ENCODE results near the gene CNTNAP5.
"Not testable (repeated sequence)": the region's sequence is repeated elsewhere in the genome, so short reads cannot be mapped to it uniquely, and the experiment has no call there.

Gene CNTNAP5

DNA sequence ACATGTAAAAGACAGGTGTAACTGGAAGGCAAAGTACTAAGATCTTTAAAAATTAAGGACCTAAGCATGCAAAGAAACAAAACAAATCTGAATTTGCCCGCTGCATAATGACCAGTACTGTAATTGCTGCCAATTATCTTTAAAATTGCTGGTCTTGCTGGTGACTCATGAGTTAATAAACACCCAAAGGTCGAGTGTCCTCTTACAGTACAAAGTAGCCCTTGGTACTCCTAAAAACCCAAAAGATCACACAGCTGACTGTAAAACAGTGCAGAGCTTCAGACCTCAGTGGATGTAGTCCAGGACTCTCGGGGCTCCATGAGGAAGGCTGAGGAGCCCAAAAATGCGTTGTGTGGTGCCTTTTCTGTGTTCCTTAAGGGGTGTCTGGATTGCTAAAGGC is 308.7 kb downstream of the CNTNAP5 start:
- DNase-seq, result no peak

DNA sequence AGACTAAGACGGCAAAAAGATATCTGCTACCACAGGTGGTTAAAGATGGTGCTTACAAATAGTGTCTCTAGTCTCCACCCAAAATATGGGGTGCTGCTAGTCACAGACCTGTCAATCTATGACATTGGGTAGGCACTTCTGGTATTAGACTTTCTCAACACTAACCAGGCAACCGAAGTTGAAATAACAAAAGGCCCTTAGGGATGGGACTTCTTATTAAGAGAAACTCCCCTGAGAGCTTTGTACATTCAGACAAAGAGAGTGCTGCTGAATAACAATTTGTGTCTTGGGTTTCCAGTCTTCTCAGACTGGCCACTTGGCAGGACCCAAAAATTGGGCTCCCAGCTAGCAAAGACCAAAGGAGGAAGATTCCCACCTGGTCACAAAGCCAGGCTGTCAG is 310.0 kb downstream of the CNTNAP5 start:
- DNase-seq, result no peak

DNA sequence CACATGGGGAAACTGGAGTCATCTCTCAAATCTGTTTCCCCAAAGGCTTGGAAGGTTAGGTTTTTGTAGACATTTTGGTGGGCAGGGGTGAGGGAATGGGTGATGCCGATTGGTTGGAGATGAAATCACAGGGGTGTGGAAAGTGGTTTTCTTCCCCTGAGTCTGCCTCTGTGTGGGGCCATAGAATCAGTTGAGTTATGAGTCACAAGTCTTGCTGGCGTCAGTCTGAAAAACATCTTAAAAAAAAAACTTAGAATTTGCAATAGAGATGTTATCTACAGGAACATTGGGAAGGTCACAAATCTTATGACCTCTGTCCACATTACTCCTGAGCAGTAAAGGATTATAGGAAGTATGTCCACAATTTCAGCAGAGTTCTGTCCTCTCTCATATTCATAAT is 314.6 kb downstream of the CNTNAP5 start:
- no peak for DNase-seq

DNA sequence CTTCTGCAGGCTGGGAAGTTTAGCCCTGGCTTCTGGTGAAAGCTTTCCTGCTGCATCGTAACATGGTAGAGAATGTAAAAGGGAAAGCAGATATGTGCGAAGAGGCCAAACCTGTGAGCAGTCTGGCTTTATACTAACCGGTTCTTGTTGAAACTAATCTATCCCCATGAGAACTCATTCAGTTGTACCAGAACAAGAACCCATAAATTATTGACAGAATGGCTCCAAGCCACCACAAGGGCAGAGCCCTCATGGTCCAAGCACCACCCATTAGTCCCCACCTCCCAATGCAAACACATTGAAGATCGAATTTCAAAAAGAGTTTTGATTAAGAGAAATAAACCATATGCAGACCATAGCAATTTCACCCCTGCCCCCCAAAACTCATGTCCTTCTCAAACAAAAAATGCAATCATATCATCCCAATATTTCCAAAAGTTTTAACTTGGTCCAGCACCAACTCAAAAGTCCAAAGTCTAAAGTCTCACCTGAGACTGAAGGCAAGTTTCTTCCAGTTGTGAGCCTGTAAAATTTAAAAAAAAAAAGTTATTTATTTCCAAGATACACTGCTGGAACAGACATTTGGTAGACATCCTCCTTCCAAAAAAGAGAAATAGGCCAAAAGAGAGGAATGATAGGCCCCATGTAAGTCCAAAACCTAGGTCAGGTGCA is 318.9 kb downstream of the CNTNAP5 start:
- no peak for DNase-seq

DNA sequence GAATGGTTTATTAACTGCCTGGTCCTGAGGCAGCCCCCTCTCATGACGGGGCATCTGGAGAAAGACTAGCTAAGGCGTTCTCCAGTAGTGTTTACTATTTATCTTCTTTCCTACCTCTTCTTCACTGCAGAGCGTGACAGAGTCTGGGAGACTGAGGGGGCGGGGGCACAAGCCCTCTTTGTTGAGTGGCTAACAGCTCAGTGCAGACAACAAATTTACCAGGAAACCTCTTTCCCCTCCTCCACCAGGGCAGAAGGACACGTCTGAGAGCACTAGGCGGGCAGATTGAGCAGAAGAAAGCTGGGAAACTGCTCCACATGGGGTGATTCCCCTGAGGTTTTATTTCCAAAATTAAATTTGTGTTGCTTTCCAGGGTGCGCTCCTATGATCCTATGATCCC is 322.1 kb downstream of the CNTNAP5 start:
- DNase-seq, result peak; percentile 55

DNA sequence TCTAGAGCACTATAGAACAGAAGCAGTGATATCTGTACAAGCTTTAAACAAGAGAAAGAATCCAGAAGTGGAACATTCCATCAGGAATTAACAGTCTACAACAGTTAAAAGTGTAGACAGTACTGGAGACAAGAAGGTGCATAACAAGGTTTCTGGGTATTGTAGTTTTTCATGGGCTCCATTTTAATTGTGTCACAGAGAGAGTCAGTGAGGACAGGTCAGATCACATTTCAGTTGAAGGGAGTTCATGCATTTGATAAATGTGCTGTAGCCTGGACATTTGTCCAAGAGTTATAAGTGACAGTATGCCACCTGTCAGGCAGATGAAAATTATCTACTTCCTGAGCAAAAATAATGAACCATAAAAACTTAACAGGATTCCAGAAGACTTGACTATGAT is 328.6 kb downstream of the CNTNAP5 start:
- no peak for DNase-seq

DNA sequence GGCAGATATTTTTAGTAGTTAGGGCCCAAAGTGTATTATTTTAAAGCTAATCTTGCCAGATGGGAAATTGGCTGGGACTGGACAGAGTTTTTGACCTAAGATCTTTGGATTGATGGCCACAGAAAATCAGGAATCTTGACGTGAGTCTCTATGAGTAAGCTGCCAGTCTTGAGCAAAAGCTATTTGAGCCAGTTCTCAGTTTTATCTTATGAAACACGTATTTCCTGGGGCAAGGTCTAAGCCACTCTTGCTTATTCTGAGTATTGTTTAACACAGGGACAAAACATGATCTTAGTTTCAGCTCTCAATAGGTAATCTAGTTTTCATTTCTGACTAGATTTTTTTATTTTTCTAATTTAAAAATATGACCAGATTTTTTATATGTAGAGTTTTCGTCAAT is 329.4 kb downstream of the CNTNAP5 start:
- DNase-seq, result no peak

DNA sequence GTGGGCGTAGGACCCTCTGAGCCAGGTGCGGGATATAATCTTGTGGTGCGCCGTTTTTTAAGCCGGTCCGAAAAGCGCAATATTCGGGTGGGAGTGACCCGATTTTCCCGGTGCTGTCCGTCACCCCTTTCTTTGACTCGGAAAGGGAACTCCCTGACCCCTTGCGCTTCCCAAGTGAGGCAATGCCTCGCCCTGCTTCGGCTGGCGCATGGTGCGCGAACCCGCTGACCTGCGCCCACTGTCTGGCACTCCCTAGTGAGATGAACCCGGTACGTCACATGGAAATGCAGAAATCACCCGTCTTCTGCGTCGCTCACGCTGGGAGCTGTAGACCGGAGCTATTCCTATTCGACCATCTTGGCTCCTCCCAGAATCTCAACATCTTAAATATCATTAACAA is 336.9 kb downstream of the CNTNAP5 start:
- DNase-seq, result not testable (repeated sequence)

DNA sequence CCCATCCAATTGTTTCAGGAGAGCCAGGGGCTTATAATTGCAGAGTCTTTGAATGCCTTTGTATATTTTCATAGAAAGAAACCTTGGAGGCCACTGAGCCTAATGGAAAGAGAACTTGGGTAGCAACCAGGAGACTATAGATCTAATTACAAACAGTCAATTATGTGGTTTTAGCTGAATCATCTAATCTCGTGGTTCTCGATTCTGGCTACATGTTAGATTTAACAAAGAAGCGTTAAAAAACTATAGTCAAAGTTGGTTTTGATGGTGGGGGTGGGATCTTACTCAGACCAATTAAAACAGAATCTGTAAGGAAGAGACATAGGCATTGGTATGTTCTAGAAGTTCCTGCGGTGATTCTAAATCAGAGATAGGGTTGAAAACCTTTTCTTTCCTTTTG is 344.1 kb downstream of the CNTNAP5 start:
- no peak for DNase-seq

DNA sequence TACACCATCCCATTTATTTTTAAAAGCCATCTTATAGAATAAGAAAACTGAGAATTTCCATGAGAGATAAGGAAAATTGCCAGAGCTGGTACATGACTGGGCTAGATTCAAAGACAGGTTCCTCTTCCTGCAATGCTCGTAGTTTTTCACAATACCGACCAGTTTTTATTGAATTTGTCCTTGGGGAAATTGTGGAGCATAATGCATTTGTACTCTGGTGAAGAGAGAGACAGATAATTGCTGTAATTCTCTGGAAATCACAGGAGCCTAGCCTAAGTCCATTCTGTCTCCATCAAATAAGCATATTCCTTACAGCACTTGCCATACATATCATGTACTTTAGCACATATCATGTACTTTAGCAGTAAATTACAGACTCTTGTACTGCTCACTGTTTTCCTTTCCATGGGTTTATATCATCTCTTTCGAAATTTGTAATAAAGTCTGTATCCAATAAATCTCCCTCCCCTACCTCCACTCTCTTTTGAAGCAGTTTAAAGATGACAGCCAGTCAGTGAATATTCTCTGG is 355.2 kb downstream of the CNTNAP5 start:
- DNase-seq, result no peak

DNA sequence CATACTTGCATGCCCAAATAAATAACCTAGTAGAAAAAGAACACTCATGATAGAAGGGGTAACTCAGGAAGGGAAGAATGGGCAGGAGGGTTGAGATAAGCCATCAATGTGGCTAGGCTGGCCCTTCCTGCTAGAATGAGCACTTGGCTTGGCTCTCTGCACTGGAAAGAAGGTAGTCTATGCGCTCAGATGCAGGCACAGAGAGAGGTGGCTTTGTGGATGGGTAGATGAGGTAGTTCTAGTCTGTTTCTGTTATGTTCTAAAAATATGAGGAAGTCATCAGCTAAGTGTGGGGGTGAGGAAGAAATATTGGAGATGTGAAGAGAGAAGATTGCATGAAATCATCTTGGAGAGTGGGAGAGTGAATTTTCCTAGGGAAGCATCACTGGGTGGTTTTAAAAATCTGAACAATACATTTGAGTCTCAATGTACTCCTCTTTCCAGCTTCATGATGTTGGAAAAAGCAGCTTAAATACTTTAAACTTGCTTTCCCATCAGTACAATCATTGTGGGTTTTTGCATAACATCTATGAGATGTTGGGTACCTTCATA is 357.1 kb downstream of the CNTNAP5 start:
- no peak for DNase-seq

DNA sequence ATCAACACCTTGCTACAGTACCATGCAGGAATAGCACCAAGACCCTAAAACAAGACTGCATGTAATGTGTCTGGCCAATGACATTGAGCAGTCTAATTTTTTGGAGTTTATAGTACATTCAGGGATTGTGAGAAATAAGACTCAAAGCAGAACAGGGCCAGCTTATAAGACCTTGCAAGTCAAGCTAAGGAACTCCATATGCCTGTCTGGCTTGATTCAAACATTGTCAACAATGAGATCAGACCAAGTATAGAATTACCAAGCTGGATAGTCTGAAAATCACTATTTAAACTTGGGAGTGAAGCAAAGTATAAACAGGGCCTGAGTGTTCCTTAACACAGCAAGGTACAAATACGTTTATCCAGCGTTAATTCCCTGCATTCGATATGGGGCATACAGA is 370.9 kb downstream of the CNTNAP5 start:
- no peak for DNase-seq

DNA sequence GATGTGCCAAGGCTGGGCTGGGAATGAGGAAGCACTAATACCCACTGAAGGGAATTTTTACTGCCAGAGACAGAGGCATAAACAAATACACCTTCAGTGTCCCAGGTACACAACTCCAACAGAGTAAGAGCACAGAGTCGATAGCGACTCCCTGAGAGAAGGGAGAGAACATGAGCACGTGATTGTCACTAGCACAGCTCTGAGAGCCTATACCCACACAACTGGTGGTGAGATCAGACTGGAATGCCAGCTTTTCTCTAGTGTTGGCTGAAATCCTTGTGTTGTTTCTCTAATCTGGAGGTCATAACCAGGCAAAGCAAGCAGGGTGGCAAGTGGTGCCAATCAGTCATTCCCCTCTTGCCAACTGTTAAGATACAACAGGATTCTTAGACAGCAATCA is 377.2 kb downstream of the CNTNAP5 start:
- DNase-seq, result no peak

DNA sequence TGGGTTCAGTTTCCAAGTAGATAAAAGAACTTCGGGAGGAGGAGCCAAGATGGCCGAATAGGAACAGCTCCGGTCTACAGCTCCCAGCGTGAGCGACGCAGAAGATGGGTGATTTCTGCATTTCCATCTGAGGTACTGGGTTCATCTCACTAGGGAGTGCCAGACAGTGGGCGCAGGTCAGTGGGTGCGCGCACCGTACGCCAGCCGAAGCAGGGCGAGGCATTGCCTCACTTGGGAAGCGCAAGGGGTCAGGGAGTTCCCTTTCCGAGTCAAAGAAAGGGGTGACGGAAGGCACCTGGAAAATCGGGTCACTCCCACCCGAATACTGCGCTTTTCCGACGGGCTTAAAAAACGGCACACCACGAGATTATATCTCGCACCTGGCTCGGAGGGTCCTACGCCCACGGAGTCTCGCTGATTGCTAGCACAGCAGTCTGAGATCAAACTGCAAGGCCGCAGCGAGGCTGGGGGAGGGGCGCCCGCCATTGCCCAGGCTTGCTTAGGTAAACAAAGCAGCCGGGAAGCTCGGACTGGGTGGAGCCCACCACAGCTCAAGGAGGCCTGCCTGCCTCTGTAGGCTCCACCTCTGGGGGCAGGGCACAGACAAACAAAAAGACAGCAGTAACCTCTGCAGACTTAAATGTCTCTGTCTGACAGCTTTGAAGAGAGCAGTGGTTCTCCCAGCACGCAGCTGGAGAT is 382.9 kb downstream of the CNTNAP5 start:
- not testable (repeated sequence) for DNase-seq

DNA sequence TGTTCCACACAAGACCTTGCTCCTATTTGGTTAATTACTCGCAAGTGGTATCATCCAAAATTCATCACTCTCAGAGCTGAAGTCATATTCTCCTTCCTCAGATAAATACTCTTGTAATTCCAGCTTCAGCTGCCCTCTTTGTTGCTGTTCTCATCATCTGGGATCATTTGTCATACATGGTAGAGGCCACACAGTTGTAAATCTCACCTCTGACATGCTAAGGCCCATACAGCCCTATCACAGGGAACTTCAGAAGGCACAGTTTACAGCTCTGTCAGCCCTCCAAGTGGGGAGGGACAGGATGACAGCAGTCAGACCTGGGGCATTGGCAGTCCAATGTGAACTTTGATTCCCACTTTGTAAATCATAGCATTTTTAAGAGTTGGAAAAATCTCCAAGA is 399.0 kb downstream of the CNTNAP5 start:
- no peak for DNase-seq

DNA sequence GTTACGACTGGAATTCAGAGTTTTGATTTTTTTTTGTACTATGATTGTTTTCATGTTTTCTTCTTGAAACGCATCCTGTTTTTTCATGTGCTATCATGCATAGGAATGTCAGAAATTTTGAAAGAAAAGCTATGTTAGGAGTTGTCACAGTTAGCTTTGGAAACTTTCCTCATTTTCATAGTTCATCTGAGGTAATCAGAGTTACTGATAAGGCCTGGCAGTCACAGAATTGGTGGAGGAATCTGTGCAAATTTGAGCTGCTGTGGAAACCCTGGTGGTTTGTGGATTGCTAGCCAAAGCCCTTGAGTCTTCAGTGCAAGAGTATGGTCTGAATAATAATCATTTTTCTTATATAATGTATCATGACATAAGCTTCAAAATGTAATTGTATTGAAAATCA is 401.0 kb downstream of the CNTNAP5 start:
- no peak for DNase-seq

DNA sequence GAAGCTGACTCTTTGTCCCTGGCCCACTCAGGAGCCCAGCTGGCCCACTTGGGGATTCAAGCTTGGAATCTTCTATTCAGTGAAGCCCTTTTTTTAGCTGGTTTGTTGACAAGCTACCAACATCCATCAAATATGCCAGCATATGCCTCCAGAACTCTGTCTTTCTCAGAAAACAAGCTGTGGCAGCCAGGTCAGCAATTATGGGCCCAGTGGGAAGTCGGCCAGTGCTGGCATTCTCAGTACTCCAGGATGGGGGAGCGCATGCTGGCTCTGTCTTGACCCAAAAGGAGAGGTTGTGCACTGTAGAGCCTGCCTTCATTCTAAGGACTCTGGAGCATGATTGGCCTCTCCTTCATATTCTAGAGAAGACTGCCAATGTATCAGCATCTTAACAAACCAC is 401.5 kb downstream of the CNTNAP5 start:
- no peak for DNase-seq

DNA sequence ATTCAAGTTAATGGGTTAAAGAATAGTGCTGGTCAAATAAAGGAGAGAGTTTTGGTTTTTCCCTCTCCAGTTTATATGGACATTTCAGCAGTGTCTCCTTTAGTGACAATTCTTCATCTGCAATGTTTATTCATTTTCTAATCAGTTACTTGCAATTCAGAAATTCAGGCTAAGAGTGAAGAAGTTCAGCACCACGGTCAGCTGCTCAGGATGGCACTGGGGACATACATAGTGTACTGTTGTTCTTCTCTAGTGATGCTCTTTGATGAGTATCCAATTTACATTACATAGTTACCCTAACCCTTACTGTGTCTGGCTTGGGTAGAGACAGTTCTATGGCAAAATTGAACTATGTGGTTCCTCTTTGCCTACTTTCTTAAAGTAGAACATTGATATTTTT is 412.7 kb downstream of the CNTNAP5 start:
- no peak for DNase-seq

DNA sequence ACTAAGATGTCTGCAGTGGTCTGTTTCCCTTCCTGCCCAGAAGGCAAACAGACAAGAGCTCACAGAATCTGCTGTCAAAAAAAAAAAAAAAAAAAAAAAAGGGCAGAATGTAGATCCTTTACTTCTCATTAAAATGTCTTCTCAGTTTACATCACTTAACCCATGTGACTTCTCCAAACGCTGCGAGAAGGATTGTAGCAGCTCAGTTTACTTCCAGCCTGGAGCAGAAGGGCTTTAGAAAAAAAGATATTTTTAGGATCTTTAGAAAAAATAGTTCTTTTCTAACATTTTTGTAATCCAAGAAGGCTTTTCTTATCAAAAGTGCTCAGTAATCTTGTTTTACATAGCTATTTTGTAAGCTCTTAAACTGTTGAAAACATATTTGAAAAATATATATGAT is 425.4 kb downstream of the CNTNAP5 start:
- DNase-seq, result no peak

DNA sequence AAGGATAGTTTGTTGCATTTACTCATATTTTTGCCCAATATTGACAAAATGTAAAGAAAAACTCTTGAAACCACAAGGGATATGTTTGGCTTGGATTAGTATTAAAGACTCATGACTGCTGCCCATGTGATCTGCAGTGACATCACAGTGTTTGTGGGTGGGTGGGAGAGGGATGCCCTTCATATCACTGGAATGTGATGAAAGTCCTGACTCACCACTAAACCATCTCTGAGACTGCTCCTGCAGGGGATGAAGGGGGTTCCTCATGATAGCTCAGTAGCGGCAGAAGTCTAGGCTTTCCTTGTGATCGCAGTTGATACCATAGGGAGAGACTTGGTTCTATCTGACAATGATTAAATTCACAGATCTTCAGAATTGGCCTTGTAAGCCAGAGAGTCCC is 451.2 kb downstream of the CNTNAP5 start:
- DNase-seq, result peak; percentile 85

DNA sequence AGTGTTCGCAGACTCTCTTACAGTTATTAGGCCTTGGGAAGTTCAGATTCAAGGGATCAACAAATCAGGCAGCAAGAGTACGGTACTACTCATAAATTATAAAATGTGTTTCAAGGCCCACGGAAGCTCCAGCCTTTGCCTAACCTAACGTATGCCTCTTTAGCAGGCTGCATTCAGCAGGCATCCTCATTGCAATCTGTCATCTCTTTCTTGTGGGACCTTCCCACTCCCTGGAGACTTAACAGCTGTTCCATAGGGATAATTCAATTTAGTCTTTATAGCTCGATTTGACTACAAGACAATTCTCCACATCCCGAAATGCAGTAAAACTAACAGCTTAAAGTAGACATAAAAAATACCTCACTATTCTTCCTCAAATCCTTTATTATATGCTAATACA is 453.7 kb downstream of the CNTNAP5 start:
- DNase-seq, result no peak

DNA sequence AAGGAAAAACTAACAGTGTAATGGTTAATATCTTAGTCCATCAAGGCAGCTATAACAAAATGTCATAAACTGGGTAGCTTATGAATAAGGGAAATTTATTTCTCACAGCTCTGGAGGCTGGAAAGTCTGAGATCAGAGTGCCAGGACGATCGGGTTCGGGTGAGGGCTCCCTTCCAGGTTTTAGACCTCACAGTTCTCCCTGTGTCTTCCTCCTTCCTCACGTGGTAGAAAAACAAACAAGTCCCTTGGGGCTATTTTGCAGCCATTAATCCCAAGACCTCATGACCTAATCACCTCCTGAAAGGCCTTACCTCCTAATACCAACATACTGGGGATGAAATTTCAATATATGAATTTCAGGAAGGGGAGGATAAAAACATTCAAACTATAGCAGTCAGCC is 455.9 kb downstream of the CNTNAP5 start:
- no peak for DNase-seq

DNA sequence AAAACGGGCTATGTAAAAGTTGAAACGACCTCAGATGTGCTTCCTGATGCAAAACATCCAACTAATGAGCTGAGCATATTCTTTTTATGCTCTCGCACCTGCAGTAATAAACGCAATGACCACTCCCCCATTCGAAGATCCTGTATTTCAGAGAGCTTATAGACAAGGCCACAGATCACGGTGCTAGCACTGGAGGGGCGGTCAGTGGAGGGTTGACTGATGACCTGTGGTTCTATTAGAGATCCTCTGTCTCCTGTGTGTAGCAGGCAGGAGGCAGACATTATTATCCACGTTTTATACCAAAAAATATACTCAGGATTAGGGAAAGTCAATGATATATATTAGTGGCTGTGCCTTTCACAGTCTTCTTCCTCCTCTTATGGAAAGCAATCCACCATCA is 457.0 kb downstream of the CNTNAP5 start:
- no peak for DNase-seq

DNA sequence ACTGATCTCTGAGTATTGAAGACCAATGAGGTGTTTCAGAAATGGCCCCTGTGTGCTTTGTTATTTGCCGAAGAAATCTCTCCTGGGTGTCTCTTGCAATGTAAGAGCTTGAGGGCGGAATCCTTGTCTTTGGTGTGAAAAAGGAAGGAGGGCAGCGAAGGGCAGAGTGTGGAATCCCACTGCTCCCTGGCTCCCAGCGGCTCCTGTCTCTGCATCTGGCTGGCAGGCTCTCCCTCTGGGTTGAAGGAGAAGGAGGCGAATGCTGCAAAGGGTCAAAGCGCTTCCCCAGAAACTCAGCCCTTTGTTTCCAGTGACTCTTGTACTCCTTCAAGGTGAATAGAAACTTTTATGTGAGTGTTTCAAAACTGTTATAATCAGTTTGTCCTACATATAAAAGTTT is 457.5 kb downstream of the CNTNAP5 start:
- DNase-seq, result peak; percentile 57
